Liver (tissue), 9 donors: ENCODE data around the gene PPP2R2D. TPM values are rescaled to one million over a fixed set of nuclear protein-coding genes. Genes with fewer than 3 reads are reported as not detected.

Source experiments
- DNase-seq: peaks from one replicate; pipeline ENCODE4 v3.0.0-alpha.2; 2017; ENCODE audit warnings: low spot score
- H3K27ac ChIP-seq, 2 donors: one replicate each; pipeline ENCODE4 v1.7.0; 2013; ENCODE audit warnings: inconsistent platforms in 2 of 2, low read length in 2 of 2, control low read depth in 1 of 2, low read depth in 1 of 2, mild to moderate bottlenecking in 1 of 2
- H3K27me3 ChIP-seq, 4 donors: one replicate each; pipeline versions ENCODE4 v1.6.1 to v1.7.0; 2013; ENCODE audit warnings: low read length in 3 of 4, inconsistent platforms in 1 of 4, mild to moderate bottlenecking in 1 of 4, moderate library complexity in 1 of 4; ENCODE audit not compliant: control insufficient read depth in 4 of 4, insufficient read depth in 4 of 4
- H3K36me3 ChIP-seq, 4 donors: one replicate each; pipeline versions ENCODE4 v1.6.1 to v1.7.0; 2013; ENCODE audit warnings: low read length in 3 of 4, mild to moderate bottlenecking in 3 of 4, low read depth in 1 of 4, moderate library complexity in 1 of 4; ENCODE audit not compliant: control insufficient read depth in 4 of 4, insufficient read depth in 3 of 4
- H3K4me1 ChIP-seq, 4 donors: one replicate each; pipeline versions ENCODE4 v1.6.1 to v1.7.0; 2013; ENCODE audit warnings: low read length in 3 of 4, mild to moderate bottlenecking in 3 of 4, moderate library complexity in 1 of 4; ENCODE audit not compliant: control insufficient read depth in 4 of 4, insufficient read depth in 4 of 4
- H3K4me3 ChIP-seq, 3 donors: one replicate each; pipeline versions ENCODE4 v1.6.1 to v1.7.0; 2013; ENCODE audit warnings: low read length in 3 of 3, control low read depth in 1 of 3, low read depth in 1 of 3, mild to moderate bottlenecking in 1 of 3
- H3K9ac ChIP-seq, 2 donors: one replicate each; pipeline ENCODE4 v1.7.0; 2013; ENCODE audit warnings: low read length in 2 of 2, mild to moderate bottlenecking in 2 of 2, moderate library complexity in 2 of 2, control low read depth in 1 of 2, low read depth in 1 of 2
- H3K9me3 ChIP-seq, 4 donors: one replicate each; pipeline versions ENCODE4 v1.6.1 to v1.7.0; 2013; ENCODE audit warnings: low read length in 3 of 4; ENCODE audit not compliant: control insufficient read depth in 4 of 4
- ATF3 ChIP-seq: IDR thresholded peaks from 2 replicates; pipeline ENCODE4 v1.6.1; 2016; ENCODE audit warnings: antibody characterized with exemption
- CTCF ChIP-seq: fragments of 150-350 bp; IDR thresholded peaks from 2 replicates; pipeline ENCODE4 v1.5.1; 2017; ENCODE audit warnings: improper control_type of control experiment, low read depth, low read length; ENCODE audit not compliant: missing input control
- FOXA1 ChIP-seq: IDR thresholded peaks from 2 replicates; pipeline ENCODE4 v1.6.1; 2016; ENCODE audit warnings: antibody characterized with exemption
- FOXA2 ChIP-seq: IDR thresholded peaks from 2 replicates; pipeline ENCODE4 v1.6.1; 2016; ENCODE audit warnings: antibody characterized with exemption
- GABPA ChIP-seq, 2 donors: IDR thresholded peaks in 1 of 2; conservative IDR thresholded peaks in 1 of 2; 2 replicates each; pipeline ENCODE4 v1.6.1; 2016; ENCODE audit warnings: antibody characterized with exemption in 2 of 2, mild to moderate bottlenecking in 1 of 2, moderate library complexity in 1 of 2
- HNF4A ChIP-seq, 2 donors: conservative IDR thresholded peaks; 2 replicates each; pipeline ENCODE4 v1.6.1; 2016; ENCODE audit warnings: antibody characterized with exemption in 2 of 2, mild to moderate bottlenecking in 2 of 2
- JUND ChIP-seq, 2 donors: IDR thresholded peaks; 2 replicates each; pipeline ENCODE4 v1.6.1; 2016; ENCODE audit warnings: antibody characterized with exemption in 2 of 2
- NR2F2 ChIP-seq: IDR thresholded peaks from 2 replicates; pipeline ENCODE4 v1.6.1; 2016; ENCODE audit warnings: antibody characterized with exemption
- RAD21 ChIP-seq, 2 donors: IDR thresholded peaks; 2 replicates each; pipeline ENCODE4 v1.6.1; 2016; ENCODE audit warnings: antibody characterized with exemption in 2 of 2, mild to moderate bottlenecking in 2 of 2
- REST ChIP-seq: IDR thresholded peaks from 2 replicates; pipeline ENCODE4 v1.6.1; 2016; ENCODE audit warnings: antibody characterized with exemption, mild to moderate bottlenecking
- RXRA ChIP-seq, 2 donors: IDR thresholded peaks; 2 replicates each; pipeline ENCODE4 v1.6.1; 2017 to 2018; ENCODE audit warnings: antibody characterized with exemption in 2 of 2, mild to moderate bottlenecking in 1 of 2
- YY1 ChIP-seq: IDR thresholded peaks from 2 replicates; pipeline ENCODE4 v1.6.1; 2016; ENCODE audit warnings: antibody characterized with exemption, mild to moderate bottlenecking
- WGBS: extraction: QIAGEN DNeasy Blood & Tissue Kit; methylation state at CpG from one replicate; pipeline ENCODE4 v1.1.7; 2013; 5-methylcytosine and 5-hydroxymethylcytosine counted together
- polyA plus RNA-seq, 2 donors: library from polyadenylated mRNA; stranded (reverse) in 1 of 2; unstranded in 1 of 2; fragments of 200-250 nt in 1 of 2; fragments of >200 nt in 1 of 2; fragmentation: Nextera tagmentation in 1 of 2; extraction: Ambion mirVana in 1 of 2; gene quantifications; one replicate each; pipeline versions ENCODE4 v1.2.1 to v1.2.3, GENCODE V29; 2013 to 2015
- total RNA-seq, 2 donors: library from RNA; depleted of rRNA; stranded (reverse); fragments of >200 nt; gene quantifications; one replicate each; pipeline ENCODE4 v1.2.3, GENCODE V29; 2014
- donor health status: healthy.
- donor health status: healthy.
- donor health status: healthy.
- donor health status: healthy.
- donor health status: healthy.

Gene PPP2R2D
- total and polyA plus RNA-seq, 4 donors = 5.9 to 20.5 (median 14.3) TPM

- TF ChIP-seq HNF4A (conservative IDR thresholded peaks at IDR 0.05) = no peak
- no peak for TF ChIP-seq RAD21 (IDR thresholded peaks at IDR 0.05)
- TF ChIP-seq RXRA (IDR thresholded peaks at IDR 0.05) = no peak
- TF ChIP-seq GABPA (IDR thresholded peaks at IDR 0.05 in 1 of 2, conservative IDR thresholded peaks at IDR 0.05 in 1 of 2) = no peak
- TF ChIP-seq YY1 = no peak
- TF ChIP-seq JUND (IDR thresholded peaks at IDR 0.05) = no peak
- TF ChIP-seq NR2F2 = no peak
- TF ChIP-seq ATF3 = no peak
- no peak for TF ChIP-seq REST
- TF ChIP-seq FOXA2 = no peak
- no peak overlapping the region for H3K9ac ChIP-seq
- no peaks in the 10 kb centered on the region for H3K36me3 ChIP-seq
- no peaks in the 10 kb centered on the region for H3K27me3 ChIP-seq
- peaks cover 0 to 2% (median 0%) of the 10 kb centered on the region in 4 donors for H3K9me3 ChIP-seq
- DNase-seq = no peak
- H3K27ac ChIP-seq = no peak overlapping the region
- H3K4me1 ChIP-seq = no peaks in the 10 kb centered on the region
- WGBS = 77% methylated on average over 14 of the region's 14 CpGs
- H3K4me3 ChIP-seq = no peak overlapping the region
Observed at GRCh38 chr10:131865223-131865917, 35.4 kb upstream of the PPP2R2D start.

- Histone ChIP-seq H3K4me3 (no peak overlapping the region), H3K36me3 (no peaks in the 10 kb centered on the region), H3K27me3 (no peaks in the 10 kb centered on the region), H3K27ac (no peak overlapping the region), H3K9ac (no peak overlapping the region), H3K9me3 (peaks cover 0 to 2% (median 0%) of the 10 kb centered on the region in 4 donors), H3K4me1 (no peaks in the 10 kb centered on the region)
- DNase-seq = no peak
- TF ChIP-seq HNF4A (conservative IDR thresholded peaks at IDR 0.05) (no peak), CTCF (no peak), REST (no peak), FOXA2 (no peak), RAD21 (IDR thresholded peaks at IDR 0.05) (no peak), ATF3 (no peak), NR2F2 (no peak), FOXA1 (no peak)
- WGBS = 75% methylated on average over 10 of the region's 10 CpGs
Observed at GRCh38 chr10:131866673-131867072, 34.1 kb upstream of the PPP2R2D start.
